SIG-M5 treated with dmso at 0.1 percent for 504 hours (cell line): Measurements from ENCODE around the gene PSMD8.
"Not testable (repeated sequence)": the region's sequence is repeated elsewhere in the genome, so short reads cannot be mapped to it uniquely, and the experiment has no call there.

ENCODE experiments used
- DNase-seq: peaks from one replicate; lab custom pipeline; 2025; ENCODE audit not compliant: unreplicated experiment; lab: John Stamatoyannopoulos, UW

The PSMD8 gene

DNA sequence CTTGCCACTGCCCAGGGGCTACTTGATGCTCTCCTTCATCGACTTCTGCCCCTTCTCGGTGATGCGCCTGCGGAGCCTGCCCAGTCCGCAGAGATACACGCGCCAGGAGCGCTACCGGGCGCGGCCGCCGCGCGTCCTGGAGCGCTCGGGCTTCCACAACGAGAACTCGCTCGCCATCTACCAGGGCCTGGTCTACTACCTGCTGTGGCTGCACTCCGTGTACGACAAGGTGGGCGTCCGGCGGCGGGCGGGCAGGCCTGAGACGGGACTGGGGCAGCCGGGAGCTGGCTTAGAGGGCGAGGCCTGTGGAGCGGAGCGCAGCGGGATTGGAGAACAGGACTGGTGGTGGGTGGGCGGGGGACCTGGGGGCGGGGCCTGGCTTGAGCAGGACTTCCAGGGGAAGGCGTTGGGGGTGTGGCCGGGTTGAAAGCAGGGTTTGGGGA lies 12.7 kb upstream of the PSMD8 start:
- peak; percentile 75 for DNase-seq

DNA sequence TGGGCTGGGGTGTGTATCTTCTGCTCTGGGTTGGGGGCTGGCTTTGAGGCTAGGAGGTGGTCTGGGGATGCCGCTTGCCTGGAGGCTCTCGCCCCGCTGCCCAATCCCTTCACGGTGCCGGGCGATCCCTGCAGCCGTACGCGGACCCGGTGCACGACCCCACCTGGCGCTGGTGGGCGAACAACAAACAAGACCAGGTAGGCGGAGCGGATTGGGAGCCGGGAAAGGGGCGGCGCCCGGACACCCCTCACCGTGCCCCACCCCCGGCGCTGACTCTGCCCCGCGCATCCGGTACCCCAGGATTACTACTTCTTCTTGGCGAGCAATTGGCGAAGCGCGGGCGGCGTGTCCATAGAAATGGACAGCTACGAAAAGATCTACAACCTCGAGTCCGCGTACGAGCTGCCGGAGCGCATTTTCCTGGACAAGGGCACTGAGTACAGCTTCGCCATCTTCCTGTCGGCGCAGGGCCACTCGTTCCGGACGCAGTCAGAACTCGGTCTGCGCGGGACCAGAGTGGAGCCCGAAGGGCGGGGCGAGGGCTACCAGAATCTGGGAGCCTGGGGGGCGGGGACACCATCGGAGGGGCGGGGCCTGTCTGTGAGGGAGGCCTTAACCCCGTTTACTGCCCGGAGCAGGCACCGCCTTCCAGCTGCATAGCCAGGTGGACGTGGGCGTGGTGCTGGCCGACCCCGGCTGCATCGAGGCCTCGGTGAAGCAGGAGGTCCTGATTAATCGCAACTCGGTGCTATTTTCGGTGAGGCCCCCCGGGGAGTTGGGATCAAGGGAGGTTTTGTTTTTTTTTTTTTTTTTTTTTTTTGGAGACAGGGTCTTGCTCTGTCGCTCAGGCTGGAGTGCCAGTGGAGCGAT lies 12.1 kb upstream of the PSMD8 start:
- DNase-seq, result peak; percentile 67

DNA sequence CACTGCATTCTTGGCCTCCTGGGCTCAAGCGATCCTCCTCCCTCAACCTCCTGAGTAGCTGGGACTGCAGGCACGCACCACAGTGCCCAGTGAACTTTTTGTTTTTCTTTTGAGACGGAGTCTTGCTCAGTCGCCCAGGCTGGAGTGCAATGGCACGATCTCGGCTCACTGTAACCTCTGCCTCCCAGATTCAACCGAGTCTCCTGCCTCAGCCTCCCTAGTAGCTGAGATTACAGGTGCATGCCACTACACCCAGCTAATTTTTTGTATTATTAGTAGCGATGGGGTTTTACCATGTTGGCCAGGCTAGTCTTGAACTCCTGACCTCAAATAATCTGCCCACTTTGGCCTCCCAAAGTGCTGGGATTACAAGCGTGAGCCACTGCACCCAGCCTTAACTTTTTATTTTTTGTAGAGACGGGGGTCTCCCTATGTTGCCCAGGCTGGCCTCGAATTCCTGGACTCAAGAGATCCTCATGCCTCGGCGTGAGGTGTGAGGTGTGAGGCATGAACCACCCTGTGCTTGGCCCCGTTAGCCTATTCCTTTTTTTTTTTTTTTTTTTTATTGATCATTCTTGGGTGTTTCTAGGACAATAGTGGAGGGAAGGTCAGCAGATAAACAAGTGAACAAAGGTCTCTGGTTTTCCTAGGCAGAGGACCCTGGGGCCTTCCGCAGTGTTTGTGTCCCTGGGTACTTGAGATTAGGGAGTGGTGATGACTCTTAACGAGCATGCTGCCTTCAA lies 11.3 kb upstream of the PSMD8 start:
- not testable (repeated sequence) for DNase-seq

- DNase-seq, result no peak
These were observed 7.3 kb upstream of the PSMD8 start for GRCh38 chr19:38367041-38367440.

DNA sequence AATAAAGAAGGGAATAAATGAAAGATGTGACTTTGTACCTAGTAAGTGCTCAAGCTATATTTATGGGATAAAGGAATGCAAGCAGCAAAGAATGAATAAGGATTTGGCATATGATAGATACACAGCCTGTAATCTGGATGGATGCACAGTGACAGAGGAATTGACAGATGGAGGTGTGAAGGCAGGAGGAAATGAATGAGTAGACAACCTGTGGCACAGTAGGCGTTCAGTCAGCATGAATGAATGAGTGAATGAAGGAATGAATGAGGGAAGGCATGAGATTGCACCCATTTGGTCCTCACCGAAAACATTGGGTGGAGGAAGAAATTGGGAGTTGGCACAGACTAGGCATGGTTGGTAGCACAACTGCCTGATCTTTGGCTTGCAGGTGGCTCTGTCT lies 4.8 kb upstream of the PSMD8 start:
- no peak for DNase-seq

- DNase-seq, result no peak
These were observed 4.1 kb upstream of the PSMD8 start for GRCh38 chr19:38370299-38370698.

- DNase-seq, result no peak
These were observed 3.3 kb upstream of the PSMD8 start for GRCh38 chr19:38371081-38371480.

DNA sequence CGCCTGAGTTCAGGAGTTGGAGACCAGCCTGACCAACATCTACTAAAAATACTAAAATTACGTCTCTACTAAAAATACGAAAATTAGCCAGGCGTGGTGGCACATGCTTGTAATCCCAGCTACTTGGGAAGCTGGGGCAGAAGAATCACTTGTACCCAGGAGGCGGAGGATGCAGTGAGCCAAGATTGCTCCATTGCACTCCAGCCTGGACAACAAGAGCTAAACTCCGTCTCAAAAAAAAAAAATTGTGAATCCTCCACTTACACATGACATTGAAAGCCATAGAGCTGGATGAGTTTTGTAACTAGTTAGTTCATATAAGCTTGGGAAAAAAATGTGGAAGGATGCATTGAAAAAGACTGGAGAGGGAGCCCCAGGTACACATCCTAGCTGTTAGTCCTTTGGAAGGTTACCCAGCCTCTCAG lies 452 bp upstream of the PSMD8 start:
- no peak for DNase-seq

- no peak for DNase-seq
These were observed 725 bp downstream of the PSMD8 start for GRCh38 chr19:38375098-38375493.

DNA sequence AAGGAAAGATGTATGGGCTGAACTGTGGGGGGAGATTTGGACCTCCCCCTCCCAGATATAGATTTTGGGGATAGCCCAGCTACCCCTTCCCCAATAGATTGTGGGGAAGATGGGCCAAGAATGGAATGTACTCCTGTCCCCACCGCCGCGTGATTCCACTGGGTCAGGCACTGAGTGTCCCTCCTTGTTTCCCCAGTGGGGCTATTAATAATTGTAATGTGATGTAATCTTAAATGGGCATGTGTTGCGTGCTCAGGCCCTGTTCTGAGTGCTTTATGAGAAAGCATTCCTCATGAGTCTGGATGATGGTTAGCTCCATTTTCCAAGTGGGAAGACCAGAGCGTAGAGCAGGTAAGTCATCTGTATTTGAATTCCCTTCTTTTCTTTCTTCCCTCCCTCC lies 1.4 kb downstream of the PSMD8 start:
- no peak for DNase-seq

GRCh38 chr19:38376576-38376975 lies 2.2 kb downstream of the PSMD8 start:
- no peak for DNase-seq

DNA sequence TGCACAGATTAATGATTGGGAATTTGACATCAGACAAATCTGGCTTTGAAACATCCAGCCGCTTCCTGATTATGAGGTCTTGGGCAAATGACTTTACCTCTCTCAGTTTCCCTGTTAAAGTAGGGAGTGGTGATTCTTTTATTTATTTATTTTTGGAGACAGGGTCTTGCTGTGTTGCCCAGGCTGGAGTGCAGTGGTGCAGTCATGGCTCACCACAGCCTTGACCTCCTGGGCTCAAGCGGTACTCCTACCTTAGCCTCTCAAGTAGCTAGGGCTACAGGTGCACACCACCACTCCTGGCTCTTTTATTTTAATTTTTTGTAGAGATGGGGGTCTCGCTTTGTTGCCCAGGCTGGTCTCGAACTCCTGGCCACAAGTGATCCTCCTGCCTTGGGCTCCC lies 2.7 kb downstream of the PSMD8 start:
- no peak for DNase-seq

DNA sequence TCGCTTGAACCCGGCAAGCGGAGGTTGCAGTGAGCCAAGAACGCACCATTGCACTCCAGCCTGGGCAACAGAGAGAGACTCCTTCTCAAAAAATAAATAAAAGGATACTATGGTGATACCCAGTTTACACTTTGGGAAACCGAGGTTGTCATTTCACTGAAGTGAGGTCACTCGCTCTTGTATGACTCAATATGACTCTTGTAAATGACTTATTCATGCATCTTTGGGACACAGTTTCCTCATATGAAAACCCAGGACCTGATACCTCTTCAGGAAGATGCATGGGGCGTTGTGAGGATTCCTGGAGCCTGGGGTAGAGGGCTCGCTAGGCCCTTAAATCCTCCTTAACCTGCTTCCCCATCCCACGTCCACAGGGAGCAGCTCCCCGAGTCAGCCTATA lies 4.5 kb downstream of the PSMD8 start:
- DNase-seq, result no peak

GRCh38 chr19:38381138-38381537 lies 6.8 kb downstream of the PSMD8 start:
- no peak for DNase-seq

DNA sequence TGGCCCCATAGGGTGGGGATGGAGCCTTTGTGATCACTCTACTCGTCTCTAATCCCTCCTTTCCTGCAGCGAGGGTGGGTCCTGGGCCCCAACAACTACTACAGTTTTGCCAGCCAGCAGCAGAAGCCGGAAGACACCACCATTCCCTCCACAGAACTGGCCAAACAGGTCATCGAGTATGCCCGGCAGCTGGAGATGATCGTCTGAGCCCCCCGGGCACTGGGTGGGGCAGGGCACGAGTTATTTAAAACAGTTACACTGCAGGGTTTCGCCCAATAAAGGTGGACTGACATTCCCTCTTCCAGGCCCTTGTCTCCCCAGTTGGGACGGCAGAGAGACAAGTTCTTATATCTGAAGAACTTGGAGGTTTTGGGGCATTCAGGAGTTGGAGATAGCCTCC lies 8.8 kb downstream of the PSMD8 start:
- no peak for DNase-seq

GRCh38 chr19:38383743-38384142 lies 9.4 kb downstream of the PSMD8 start:
- DNase-seq, result no peak

DNA sequence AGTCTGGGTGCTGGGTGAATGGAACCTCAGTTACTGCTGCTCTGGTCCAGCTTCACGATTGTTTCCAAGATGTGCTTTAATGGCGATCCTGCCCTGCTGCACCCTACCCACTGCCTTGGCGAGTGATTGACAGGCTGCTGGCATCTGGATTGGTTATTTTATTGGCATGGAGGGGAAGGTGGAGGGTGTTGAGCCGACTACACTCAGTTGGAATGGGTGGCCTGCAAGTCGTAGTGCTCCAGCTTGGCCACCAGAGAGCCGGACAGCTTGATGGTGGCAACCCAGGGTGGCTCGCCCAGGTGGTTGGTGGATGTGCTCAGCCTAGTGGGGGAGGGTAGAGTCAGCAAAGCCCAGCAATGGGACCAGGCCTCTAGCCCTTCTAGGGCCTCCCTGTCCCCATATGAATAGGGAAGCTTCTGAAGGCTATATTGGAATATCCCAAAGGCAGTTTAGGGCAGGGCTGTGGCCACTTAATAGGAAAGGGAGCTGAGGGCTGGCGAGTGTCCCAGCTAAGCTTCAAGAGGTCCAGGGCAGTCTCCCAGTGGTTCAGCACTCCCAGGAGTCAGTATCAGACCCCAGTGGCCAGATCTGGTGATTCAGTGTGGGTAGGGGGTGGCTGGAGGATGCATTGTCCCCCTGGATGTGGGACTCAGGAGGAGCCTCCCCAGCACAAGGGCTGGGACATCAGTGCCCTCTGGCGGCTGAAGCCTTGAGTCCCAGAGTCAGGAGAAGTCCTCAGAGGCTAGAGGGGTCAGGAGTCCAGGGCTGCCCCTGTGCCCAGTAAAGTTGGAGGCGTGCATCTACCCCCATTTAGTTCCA lies 10.0 kb downstream of the PSMD8 start:
- DNase-seq, result no peak

- DNase-seq, result no peak
These were observed 10.9 kb downstream of the PSMD8 start for GRCh38 chr19:38385057-38385803.

DNA sequence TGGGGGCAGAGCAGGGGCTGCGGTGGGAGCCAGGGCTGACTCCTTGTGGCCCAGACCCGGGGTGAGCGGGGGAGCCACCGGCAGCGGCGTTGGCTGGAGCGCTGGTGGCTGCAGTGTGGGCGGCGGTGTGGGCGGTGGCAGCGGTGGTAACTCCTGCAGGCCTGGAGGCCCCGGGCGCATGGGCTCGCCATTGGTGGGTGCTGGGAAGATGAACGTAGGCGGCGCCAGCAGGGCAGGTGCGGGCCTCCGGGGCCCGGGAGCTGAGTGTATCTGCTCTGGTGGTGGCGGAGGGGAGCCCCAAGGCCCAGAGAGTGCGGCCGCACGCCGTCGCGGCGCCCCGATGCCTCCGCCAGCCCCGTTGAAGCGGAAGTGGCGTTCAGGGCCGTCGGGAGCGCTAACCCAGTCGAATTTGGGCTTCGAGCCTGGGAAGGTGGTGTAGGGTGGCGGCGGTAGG lies 11.5 kb downstream of the PSMD8 start:
- no peak for DNase-seq

GRCh38 chr19:38386300-38386970 lies 12.1 kb downstream of the PSMD8 start:
- no peak for DNase-seq
